GM12872 (cell line): ENCODE results near the gene ECI2.

Experiments
- CTCF ChIP-seq: IDR thresholded peaks from 3 replicates; pipeline ENCODE4 v1.5.1; 2011; ENCODE audit warnings: low read depth, mild to moderate bottlenecking, low read length, moderate library complexity; ENCODE audit not compliant: insufficient read depth

The ECI2 gene

GRCh38 chr6:4071330-4071729, 64.0 kb downstream of the ECI2 start:
- no peak for TF ChIP-seq CTCF

GRCh38 chr6:4069199-4069598, 66.2 kb downstream of the ECI2 start:
- no peak for TF ChIP-seq CTCF

- no peak for TF ChIP-seq CTCF
These were observed 67.7 kb downstream of the ECI2 start for GRCh38 chr6:4067673-4068072.

- TF ChIP-seq CTCF = no peak
These were observed 69.2 kb downstream of the ECI2 start for GRCh38 chr6:4066029-4066755.
